Measurements from ENCODE around the gene EML6. TPM values are rescaled to one million over a fixed set of nuclear protein-coding genes. Genes with fewer than 3 reads are reported as not detected.

Gene EML6
- total RNA-seq, 1 donor from 2014 or later = 2.5 TPM

DNA sequence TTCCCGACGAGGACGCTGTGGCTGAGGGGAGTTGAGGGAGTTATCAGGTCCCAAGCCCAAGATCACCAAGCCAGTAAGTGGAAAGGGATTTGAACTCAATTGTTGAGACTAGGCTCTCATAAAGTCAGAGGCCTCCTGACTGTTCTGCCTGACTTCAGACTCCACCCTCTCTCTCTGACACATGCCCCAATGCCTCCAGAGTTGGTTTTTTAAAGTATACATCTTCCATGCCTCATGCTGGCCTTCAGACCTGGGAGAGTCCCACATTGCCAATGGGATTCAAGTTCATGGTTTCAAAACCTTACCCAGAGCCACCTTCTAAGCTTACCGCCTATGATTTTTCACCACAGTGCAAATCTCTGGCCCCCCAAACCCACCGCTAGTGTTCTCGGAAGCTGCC is 226.0 kb downstream of the EML6 start:
- Histone ChIP-seq H3K4me1 (peaks cover 5% of the 10 kb centered on the region), H3K27ac (no peak overlapping the region), H3K36me3 (no peaks in the 10 kb centered on the region), H3K9me3 (no peaks in the 10 kb centered on the region), H3K4me3 (no peak overlapping the region), H3K27me3 (ENCODE audit: low read depth) (no peaks in the 10 kb centered on the region)
- ATAC-seq = no peak
- intact Hi-C loops (cut with DNase I) = no loop called here
- no peak for TF ChIP-seq CTCF (IDR thresholded peaks at IDR 0.05)
- no peak for DNase-seq

GRCh38 chr2:54950811-54951210 is 227.3 kb downstream of the EML6 start:
- ATAC-seq = no peak
- DNase-seq = no peak

GRCh38 chr2:54952425-54952824 is 229.0 kb downstream of the EML6 start:
- no peak for TF ChIP-seq CTCF (IDR thresholded peaks at IDR 0.05)
- ATAC-seq (no peak), DNase-seq (no peak)
- no peaks in the 10 kb centered on the region for H3K9me3 ChIP-seq
- intact Hi-C loops (cut with DNase I) = no loop called here
- H3K27ac ChIP-seq = no peak overlapping the region
- no peaks in the 10 kb centered on the region for H3K27me3 ChIP-seq (ENCODE audit: low read depth)
- no peaks in the 10 kb centered on the region for H3K36me3 ChIP-seq
- peaks cover 10% of the 10 kb centered on the region for H3K4me1 ChIP-seq
- H3K4me3 ChIP-seq = no peak overlapping the region

More at GRCh38 chr2:54950811-54951210, 227.3 kb downstream of the EML6 start:
- no peak overlapping the region for H3K27ac ChIP-seq
- peaks cover 8% of the 10 kb centered on the region for H3K4me1 ChIP-seq
- H3K36me3 ChIP-seq = no peaks in the 10 kb centered on the region
- no peak overlapping the region for H3K4me3 ChIP-seq
- no peaks in the 10 kb centered on the region for H3K9me3 ChIP-seq
- intact Hi-C loops (cut with DNase I) = no loop called here
- H3K27me3 ChIP-seq (ENCODE audit: low read depth) = no peaks in the 10 kb centered on the region
- TF ChIP-seq CTCF (IDR thresholded peaks at IDR 0.05) = no peak

GRCh38 chr2:54952978-54953456 is 229.6 kb downstream of the EML6 start:
- Histone ChIP-seq H3K27me3 (ENCODE audit: low read depth) (no peaks in the 10 kb centered on the region), H3K27ac (no peak overlapping the region), H3K9me3 (no peaks in the 10 kb centered on the region), H3K4me3 (no peak overlapping the region), H3K4me1 (peaks cover 10% of the 10 kb centered on the region), H3K36me3 (no peaks in the 10 kb centered on the region)
- no peak for DNase-seq
- no peak for TF ChIP-seq CTCF (IDR thresholded peaks at IDR 0.05)
- ATAC-seq = no peak
- intact Hi-C loops (cut with DNase I) = no loop called here

GRCh38 chr2:54954158-54954557 is 230.7 kb downstream of the EML6 start:
- no peak for TF ChIP-seq CTCF (IDR thresholded peaks at IDR 0.05)
- intact Hi-C loops (cut with DNase I) = no loop called here
- Histone ChIP-seq H3K27me3 (ENCODE audit: low read depth) (no peaks in the 10 kb centered on the region), H3K4me1 (peaks cover 10% of the 10 kb centered on the region), H3K9me3 (no peaks in the 10 kb centered on the region), H3K4me3 (no peak overlapping the region), H3K36me3 (no peaks in the 10 kb centered on the region), H3K27ac (no peak overlapping the region)
- ATAC-seq = no peak
- no peak for DNase-seq
